Right lung (tissue), 5 donors: ENCODE data around the gene CLRN3. TPM values are rescaled to one million over a fixed set of nuclear protein-coding genes. Genes with fewer than 3 reads are reported as not detected.

Experiments
- DNase-seq, 2 donors: peaks; one replicate each; pipeline ENCODE4 v3.0.0-alpha.2; 2013
- polyA plus RNA-seq, 5 donors: library from polyadenylated mRNA; unstranded; fragments of 120-200 nt; gene quantifications; one replicate each; pipeline versions ENCODE4 v1.2.1 to v1.2.3, GENCODE V29; 2013; ENCODE audit warnings: inconsistent platforms in 1 of 5, low replicate concordance in 1 of 5; ENCODE audit not compliant: insufficient read length in 5 of 5, insufficient read depth in 1 of 5

The CLRN3 gene
- polyA plus RNA-seq, 5 donors = 0.12 to 0.26 (median 0.15) TPM; not detected in 2

DNA sequence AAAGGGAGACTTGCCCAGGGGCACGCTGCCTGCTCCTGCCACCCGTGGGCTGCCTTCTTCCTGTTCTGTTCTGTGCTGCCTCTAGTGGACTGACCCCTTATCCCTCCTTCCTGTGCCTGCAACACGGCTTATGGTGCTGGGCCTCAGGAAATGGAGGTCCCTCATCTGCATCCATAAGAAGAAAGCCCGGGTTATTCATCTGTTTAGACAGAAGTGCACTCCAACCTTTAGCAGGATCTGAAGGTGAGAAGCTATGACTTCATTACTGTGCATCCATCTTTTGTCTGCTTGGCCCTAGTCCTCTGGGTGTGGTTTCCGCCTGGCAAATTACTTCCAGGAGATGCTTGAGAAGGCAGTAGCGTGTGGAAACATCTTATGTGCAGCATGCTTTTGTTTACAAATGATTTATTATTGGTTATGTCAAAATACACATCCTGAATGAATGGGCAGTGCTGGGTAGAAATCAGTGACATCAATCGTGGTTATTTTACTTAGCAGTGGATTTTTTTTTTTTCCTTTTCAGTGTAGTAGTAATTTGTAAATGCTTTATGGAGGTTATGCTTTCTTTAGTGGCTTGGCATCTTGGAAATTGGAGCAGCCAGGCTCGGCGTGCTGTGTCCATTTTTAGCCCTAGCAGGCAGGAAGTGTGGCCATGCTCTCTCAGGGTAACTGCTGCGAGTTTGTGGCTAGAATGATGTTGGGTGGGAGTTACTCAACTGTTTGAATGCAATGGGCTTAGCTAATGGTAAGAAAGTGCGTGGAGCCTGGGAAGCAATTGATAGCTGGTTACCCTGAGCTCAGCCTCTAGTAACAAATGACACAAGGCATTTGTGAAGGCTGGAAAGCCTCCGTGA, 26.9 kb upstream of the CLRN3 start:
- no peak for DNase-seq

DNA sequence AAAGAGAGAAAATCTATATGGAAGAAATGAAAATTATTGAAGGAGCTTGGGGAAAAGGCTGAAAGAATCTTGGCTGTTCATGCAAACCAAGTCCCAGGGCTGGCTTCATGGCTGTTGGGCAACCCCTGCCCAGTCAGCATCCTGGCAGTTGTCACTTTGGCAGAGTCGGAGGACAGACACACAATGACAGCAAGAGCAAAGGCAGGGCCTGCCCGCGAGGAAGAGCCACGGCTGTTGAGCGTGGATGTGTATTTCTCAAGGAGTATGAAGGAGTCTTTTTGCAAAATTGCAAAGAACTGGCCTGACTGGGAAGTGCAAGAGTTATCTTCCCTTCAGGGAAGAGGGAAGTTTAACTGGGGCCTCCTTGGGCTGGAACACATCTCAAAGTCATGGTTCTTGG, 25.8 kb upstream of the CLRN3 start:
- DNase-seq = no peak

GRCh38 chr10:127916826-127917225, 24.1 kb upstream of the CLRN3 start:
- no peak for DNase-seq

DNA sequence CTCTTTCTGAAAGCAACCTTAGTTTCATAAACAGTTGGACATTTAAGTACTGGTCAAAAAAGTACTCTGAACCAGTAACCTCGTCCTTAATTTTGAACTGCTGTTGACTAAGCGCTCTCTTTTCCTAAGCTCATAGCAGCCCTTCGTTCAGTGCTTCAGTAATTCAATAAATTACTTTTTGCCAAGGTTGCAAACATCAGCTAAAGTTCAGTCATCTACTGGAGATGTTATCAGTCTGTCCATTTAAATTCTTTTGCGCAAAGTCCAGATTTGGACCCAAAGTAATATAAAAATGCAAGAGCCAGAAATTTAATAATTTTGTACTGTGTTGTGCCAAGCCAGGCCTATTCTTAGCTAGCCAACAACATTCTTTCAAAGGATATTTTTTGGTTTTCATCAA, 22.6 kb upstream of the CLRN3 start:
- DNase-seq = no peak

DNA sequence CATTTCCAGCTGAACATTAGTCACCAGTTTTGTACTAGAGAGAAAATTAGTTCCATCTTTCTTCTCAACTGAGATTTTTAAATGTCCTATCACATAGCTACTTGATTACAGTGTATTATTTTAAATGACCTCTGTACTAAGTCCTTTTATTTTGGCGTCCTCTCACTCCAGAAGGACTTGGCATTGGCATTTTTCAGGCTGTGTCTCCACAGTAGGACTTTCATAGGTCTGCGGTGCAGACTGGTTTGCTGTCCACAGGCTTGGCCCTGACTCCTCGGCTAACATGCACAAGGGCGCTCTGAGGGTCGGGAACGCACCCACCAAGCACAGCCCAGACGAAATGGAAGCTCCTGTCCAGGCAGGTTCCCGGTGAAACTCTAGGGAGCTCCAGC, 20.6 kb upstream of the CLRN3 start:
- DNase-seq = no peak

DNA sequence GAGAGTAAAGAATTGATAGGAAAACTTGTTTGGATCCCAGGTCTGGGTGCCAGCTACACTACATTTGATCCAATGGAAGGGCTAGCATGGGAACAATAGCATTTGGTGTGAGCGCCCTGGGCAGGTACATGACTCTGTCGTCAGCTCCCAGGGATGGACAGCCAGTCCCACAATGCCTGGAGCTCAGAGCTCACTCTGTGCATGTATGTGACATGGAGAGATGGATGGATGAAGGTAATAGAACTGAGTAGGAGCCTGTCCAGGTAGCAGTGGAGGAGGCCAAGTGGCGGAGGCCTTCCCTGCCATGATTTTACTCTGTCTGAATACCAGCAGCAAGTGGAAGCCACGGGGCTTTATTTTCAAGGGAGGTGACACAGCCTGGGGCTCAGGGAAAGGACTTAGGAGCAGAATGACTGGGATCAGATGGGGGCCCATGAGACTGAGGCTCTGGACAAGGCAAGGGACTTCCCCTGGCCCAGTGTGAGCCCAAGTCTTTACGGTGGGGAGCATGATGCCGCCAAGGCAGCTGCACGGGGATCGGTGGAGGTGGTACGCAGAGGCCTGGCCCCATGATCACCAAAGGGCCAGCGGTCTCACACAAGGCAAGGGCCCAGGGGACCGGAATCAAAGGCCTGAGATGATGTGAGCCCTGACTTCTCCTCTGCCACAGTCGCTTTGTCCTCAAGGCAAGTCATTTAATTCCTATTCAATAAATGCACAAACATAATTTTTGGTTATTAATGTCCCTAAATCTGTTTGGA, 20.0 kb upstream of the CLRN3 start:
- no peak for DNase-seq

- DNase-seq = no peak
Observed at GRCh38 chr10:127911867-127912257, 19.1 kb upstream of the CLRN3 start.

- no peak for DNase-seq
Observed at GRCh38 chr10:127911218-127911866, 18.6 kb upstream of the CLRN3 start.

GRCh38 chr10:127910464-127910770, 17.7 kb upstream of the CLRN3 start:
- DNase-seq = no peak

GRCh38 chr10:127909716-127910463, 17.1 kb upstream of the CLRN3 start:
- DNase-seq = no peak

DNA sequence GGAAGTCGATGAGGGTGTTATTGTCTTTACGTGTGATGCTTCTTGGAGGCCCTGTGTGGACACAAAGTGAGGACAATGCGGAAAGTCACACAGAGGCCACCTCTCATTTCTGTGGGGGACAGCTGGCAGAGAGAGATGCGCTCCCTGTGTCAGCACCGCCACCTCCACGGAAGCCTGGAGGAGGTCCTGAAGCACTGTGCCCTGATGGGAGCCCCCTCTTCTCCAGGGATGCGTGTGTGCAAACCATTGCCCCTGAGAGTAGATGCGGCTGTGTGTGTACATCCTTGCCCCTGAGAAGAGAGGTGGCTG, 16.2 kb upstream of the CLRN3 start:
- DNase-seq = no peak

DNA sequence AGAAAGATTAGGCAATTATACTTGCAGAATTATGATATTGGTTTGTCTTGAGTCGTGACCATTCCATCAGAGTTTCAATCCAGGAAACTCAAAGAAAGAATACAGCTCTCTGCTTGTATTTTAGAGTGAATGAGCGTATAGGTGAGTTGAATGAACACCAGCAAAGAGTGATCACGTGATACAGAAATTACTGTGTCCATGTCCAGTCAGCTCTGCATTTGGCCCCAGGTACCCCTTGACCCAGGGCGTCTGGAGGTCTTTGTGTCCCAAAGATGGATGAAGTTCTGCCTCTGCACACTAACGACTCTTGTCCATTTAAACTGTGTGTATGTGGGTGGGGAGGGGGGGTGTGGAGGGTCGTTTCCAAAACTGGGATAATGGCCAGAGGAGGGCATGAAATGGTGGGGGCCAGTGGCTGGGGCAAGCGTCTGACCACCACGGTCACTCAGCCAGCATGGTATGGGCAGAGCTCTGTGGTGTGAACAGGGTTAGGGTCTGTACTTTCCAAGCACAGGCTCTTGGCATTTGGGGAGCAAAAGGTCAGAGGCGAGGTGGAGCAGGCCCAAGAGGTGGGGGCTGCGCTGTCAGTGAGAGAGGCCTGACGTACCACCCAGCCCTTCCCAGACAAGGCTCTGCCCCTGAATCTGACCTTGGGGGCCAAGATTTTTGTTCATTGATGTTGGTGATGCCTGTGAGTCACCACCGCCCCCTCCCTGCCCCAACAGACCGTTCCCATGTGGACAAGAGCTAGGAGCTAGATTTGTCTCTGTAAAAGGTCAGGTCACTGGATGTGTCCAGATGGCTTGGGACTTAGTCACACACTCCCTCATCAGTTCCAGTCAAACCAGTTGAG, 15.6 kb upstream of the CLRN3 start:
- DNase-seq = no peak

GRCh38 chr10:127907411-127908105, 14.8 kb upstream of the CLRN3 start:
- no peak for DNase-seq

- peak; percentile 51 to 55 for DNase-seq
Observed at GRCh38 chr10:127906548-127907377, 14.0 kb upstream of the CLRN3 start, which contains the start of gene PTPRE. TSS of gene PTPRE (plus strand) at chr10:127907103. CDS start at chr10:128040882, 133,779 bp downstream.

- DNase-seq = no peak
Observed at GRCh38 chr10:127905848-127906261, 13.1 kb upstream of the CLRN3 start.

GRCh38 chr10:127905001-127905847, 12.5 kb upstream of the CLRN3 start:
- DNase-seq = no peak

DNA sequence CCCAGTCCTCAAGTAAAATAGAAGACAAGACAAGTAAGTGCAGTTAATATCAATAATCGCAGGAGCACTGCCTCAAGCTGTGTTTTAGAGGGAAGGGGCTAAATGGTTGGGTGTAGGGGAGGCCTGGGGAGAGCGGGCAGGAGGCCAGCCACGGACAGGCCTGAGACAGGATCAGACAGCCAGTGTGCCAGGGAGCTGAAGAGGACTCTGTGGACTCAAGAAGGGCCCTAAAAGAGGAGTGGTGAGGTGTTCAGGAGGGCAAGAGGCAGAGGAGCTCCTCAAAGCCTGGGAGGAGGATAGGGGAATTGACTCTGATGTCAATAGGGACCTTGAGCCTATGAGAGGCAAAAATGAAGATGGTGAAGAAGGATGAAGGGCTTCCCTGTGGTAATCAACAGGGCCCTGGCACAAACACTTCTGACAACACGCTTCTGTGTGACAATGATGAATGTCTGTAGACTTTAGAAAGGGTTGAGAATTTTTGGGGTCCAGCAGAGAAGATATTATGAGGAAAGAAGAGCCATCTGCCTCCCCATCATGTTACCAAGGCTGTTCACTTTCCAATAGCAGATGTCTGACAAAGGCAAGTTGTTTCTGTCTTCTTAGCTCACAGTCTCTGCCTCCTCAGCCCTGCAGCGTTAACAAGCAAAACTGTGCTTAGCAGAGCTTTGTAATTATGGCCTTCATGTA, 11.7 kb upstream of the CLRN3 start:
- DNase-seq = no peak

DNA sequence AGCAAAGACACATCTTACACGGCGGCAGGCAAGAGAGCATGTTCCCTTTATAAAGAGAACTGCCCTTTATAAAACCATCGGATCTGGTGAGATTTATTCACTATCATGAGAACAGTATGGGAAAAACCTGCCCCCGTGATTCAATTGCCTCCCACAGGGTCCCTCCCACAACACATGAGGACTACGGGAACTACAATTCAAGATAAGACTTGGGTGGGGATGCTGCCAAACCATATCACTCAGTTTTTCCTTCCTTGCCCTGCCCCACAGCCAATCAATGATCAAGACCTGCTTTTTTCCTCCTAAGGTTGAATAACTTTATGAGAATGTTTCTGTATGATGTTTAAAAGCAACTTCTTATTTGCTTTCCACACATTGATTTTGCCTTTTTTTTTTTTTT, 11.0 kb upstream of the CLRN3 start:
- no peak for DNase-seq
